ENCODE data around the gene PTCD1.
"Not testable (repeated sequence)": the region's sequence is repeated elsewhere in the genome, so short reads cannot be mapped to it uniquely, and the experiment has no call there.

The PTCD1 gene

GRCh38 chr7:99385564-99385963 is 53.0 kb downstream of the PTCD1 start:
- DNase-seq, result no peak

- DNase-seq, result no peak
Observed at GRCh38 chr7:99384523-99384922, 54.1 kb downstream of the PTCD1 start.

GRCh38 chr7:99383791-99384370 is 54.7 kb downstream of the PTCD1 start:
- DNase-seq, result no peak

GRCh38 chr7:99383203-99383602 is 55.4 kb downstream of the PTCD1 start:
- DNase-seq, result no peak

- no peak for DNase-seq
Observed at GRCh38 chr7:99381664-99382075, 56.9 kb downstream of the PTCD1 start.

- DNase-seq, result peak; percentile 84
Observed at GRCh38 chr7:99380823-99381663, 57.6 kb downstream of the PTCD1 start.

GRCh38 chr7:99380032-99380822 is 58.4 kb downstream of the PTCD1 start:
- DNase-seq, result peak; percentile 40

- not testable (repeated sequence) for DNase-seq
Observed at GRCh38 chr7:99379693-99380031, 58.9 kb downstream of the PTCD1 start.

- peak; percentile 56 for DNase-seq
Observed at GRCh38 chr7:99379043-99379577, 59.5 kb downstream of the PTCD1 start.

GRCh38 chr7:99375070-99375807 is 63.4 kb downstream of the PTCD1 start:
- DNase-seq, result peak; percentile 74

- DNase-seq, result peak; percentile 85
Observed at GRCh38 chr7:99374111-99375064, 64.2 kb downstream of the PTCD1 start, which contains the start of gene ARPC1B. TSS of gene ARPC1B (plus strand) at chr7:99374730. CDS start at chr7:99385715, 10,985 bp downstream.

GRCh38 chr7:99373091-99374066 is 65.2 kb downstream of the PTCD1 start:
- DNase-seq, result no peak

GRCh38 chr7:99372275-99373090 is 66.1 kb downstream of the PTCD1 start:
- no peak for DNase-seq

GRCh38 chr7:99371376-99371920 is 67.2 kb downstream of the PTCD1 start:
- DNase-seq, result no peak

GRCh38 chr7:99369767-99370391 is 68.7 kb downstream of the PTCD1 start:
- DNase-seq, result no peak

- DNase-seq, result no peak
Observed at GRCh38 chr7:99368750-99369389, 69.7 kb downstream of the PTCD1 start.

All from activated T-cell treated with anti-CD3 and anti-CD28 coated beads, Interleukin-2, amount 50 U/mL, for 1 hour (primary cell).